K562 (cell line): ENCODE data around the gene P4HTM. TPM values are rescaled to one million over a fixed set of nuclear protein-coding genes. Genes with fewer than 3 reads are reported as not detected.

Source experiments
- ATAC-seq: fragments of 200-7000 bp; cut with Tn5 transposase; 3 replicates; pipeline ENCODE4 v1.9.1; 2020; ENCODE audit warnings: moderate library complexity
- BruUV-seq: library from RNA; stranded (reverse); fragments of 400-500 nt; replicated peaks from 2 replicates; lab custom pipeline; 2021; lab: Mats Ljungman, UMichigan
- CTCF ChIA-PET: fragments of 300-600 bp; formaldehyde crosslinking; extraction: SDS; loops from one replicate; lab custom pipeline; 2021; ENCODE audit warnings: low intra/inter-chr PET ratio; lab: Yijun Ruan, JAX
- POLR2A ChIA-PET: fragments of 300-600, 350-650 bp; sonication (Branson Sonifier 250); formaldehyde crosslinking; extraction: SDS; loops from one replicate; lab custom pipeline; 2021; ENCODE audit warnings: antibody characterized with exemption, inconsistent platforms; lab: Yijun Ruan, JAX
- DNase-seq, 4 experiments: peaks; one replicate each; pipeline versions ENCODE4 v3.0.0 to v3.0.0-alpha.2; 2011 to 2018; ENCODE audit warnings: low spot score in 3 of 4, mixed read lengths in 3 of 4; ENCODE audit errors: extremely low read depth in 1 of 4
- FAIRE-seq: peaks from 2 replicates; lab custom pipeline; 2011; peaks lifted over from hg19 to GRCh38; lab: Jason Lieb, UNC
- H2AFZ ChIP-seq: 2 replicates; pipeline ENCODE4 v1.6.0; 2011; ENCODE audit warnings: low read depth, low read length, control low read depth, inconsistent platforms
- H3K27ac ChIP-seq: fragments of 200-600 bp; 3 replicates; pipeline ENCODE4 v1.8.0; 2011; ENCODE audit warnings: low read depth, mild to moderate bottlenecking, control low read depth, inconsistent platforms, low read length, moderate library complexity, mixed read lengths; ENCODE audit errors: extremely low read depth
- H3K27me3 ChIP-seq, 2 experiments: fragments of 300-600 bp in 1 of 2; 2 replicates in 1 of 2; 3 replicates in 1 of 2; pipeline versions ENCODE4 v1.6.0 to v1.8.0; 2011; ENCODE audit warnings: inconsistent platforms in 2 of 2, low read length in 2 of 2, mild to moderate bottlenecking in 1 of 2, mixed read lengths in 1 of 2, moderate library complexity in 1 of 2; ENCODE audit not compliant: control insufficient read depth in 2 of 2, insufficient read depth in 2 of 2
- H3K36me3 ChIP-seq: fragments of 300-600 bp; 3 replicates; pipeline ENCODE4 v1.8.0; 2011; ENCODE audit warnings: mild to moderate bottlenecking, low read length, inconsistent platforms; ENCODE audit not compliant: control insufficient read depth, insufficient read depth
- H3K4me1 ChIP-seq, 2 experiments: fragments of 200-600 bp in 1 of 2; replicated peaks in 1 of 2; 2 replicates in 1 of 2; 3 replicates in 1 of 2; pipeline versions ENCODE4 v1.5.1 to v1.8.0; 2011; ENCODE audit warnings: inconsistent platforms in 2 of 2, low read length in 2 of 2, mild to moderate bottlenecking in 1 of 2, mixed read lengths in 1 of 2, moderate library complexity in 1 of 2; ENCODE audit not compliant: control insufficient read depth in 2 of 2, insufficient read depth in 2 of 2
- H3K4me2 ChIP-seq: 2 replicates; pipeline ENCODE4 v1.6.1; 2011; ENCODE audit warnings: low read length, control low read depth, inconsistent platforms, mixed read lengths; ENCODE audit not compliant: insufficient read depth
- H3K4me3 ChIP-seq: fragments of 200-600 bp; sonication (generic), shearing (Covaris generic); 2 replicates; pipeline ENCODE4 v1.5.1; 2016; ENCODE audit warnings: control low read depth, inconsistent platforms
- H3K79me2 ChIP-seq: fragments of 200-600 bp; 3 replicates; pipeline ENCODE4 v1.8.0; 2011; ENCODE audit warnings: low read length, inconsistent platforms; ENCODE audit not compliant: control insufficient read depth, insufficient read depth
- H3K9ac ChIP-seq, 2 experiments: 2 replicates each; pipeline versions ENCODE4 v1.6.0 to v1.6.1; 2011; ENCODE audit warnings: low read depth in 2 of 2, low read length in 2 of 2, control low read depth in 1 of 2, inconsistent platforms in 1 of 2, mild to moderate bottlenecking in 1 of 2, mixed read lengths in 1 of 2; ENCODE audit not compliant: insufficient read depth in 1 of 2
- H3K9me1 ChIP-seq: one replicate; pipeline ENCODE4 v1.6.0; 2011; ENCODE audit warnings: inconsistent platforms, mild to moderate bottlenecking, low read length, moderate library complexity; ENCODE audit not compliant: control insufficient read depth, insufficient read depth
- H3K9me3 ChIP-seq: replicated peaks from 2 replicates; pipeline ENCODE4 v1.5.1; 2011; ENCODE audit warnings: low read depth, low read length, inconsistent platforms; ENCODE audit not compliant: control insufficient read depth, insufficient read depth
- H4K20me1 ChIP-seq: replicated peaks from 2 replicates; pipeline ENCODE4 v1.6.1; 2011; ENCODE audit warnings: low read length, inconsistent platforms, mixed read lengths; ENCODE audit not compliant: control insufficient read depth, insufficient read depth
- C11orf30 ChIP-seq: fragments of 450-650 bp; IDR thresholded peaks from 2 replicates; pipeline ENCODE4 v1.6.1; 2016; ENCODE audit warnings: low read depth, mild to moderate bottlenecking
- ELK1 ChIP-seq: sonication (generic); formaldehyde crosslinking; IDR thresholded peaks from 2 replicates; pipeline ENCODE4 v1.8.1; 2022; ENCODE audit warnings: missing genetic modification reagents
- MAFF ChIP-seq: IDR thresholded peaks from 2 replicates; pipeline ENCODE4 v1.6.1; 2012; ENCODE audit warnings: low read length, improper control_type of control experiment
- MAFG ChIP-seq: fragments of 450-650 bp; conservative IDR thresholded peaks from 2 replicates; pipeline ENCODE4 v1.6.1; 2016; ENCODE audit warnings: missing genetic modification characterization, missing compliant biosample characterization
- MAFK ChIP-seq: IDR thresholded peaks from 2 replicates; pipeline ENCODE4 v1.6.1; 2011; ENCODE audit warnings: low read length, improper control_type of control experiment
- TSC22D4 ChIP-seq: fragments of 450-650 bp; IDR thresholded peaks from 2 replicates; pipeline ENCODE4 v1.6.1; 2016; ENCODE audit warnings: missing genetic modification characterization, missing biosample characterization, control low read depth
- ZNF316 ChIP-seq: fragments of 450-650 bp; IDR thresholded peaks from 2 replicates; pipeline ENCODE4 v1.6.1; 2016
- in situ Hi-C: fragments of 300-500 bp; cut with MboI; formaldehyde crosslinking; loops from 4 replicates; pipeline ENCODE4 v1.15.0; 2018; ENCODE audit warnings: inconsistent platforms, mixed read lengths
- intact Hi-C: fragments of 100-400 bp; cut with micrococcal nuclease; formaldehyde crosslinking; loops from 2 replicates; pipeline ENCODE4 v1.14.2; 2022
- polyA plus RNA-seq, 8 experiments: library from polyadenylated mRNA; depleted of rRNA in 4 of 8; stranded (reverse) in 5 of 8; unstranded in 3 of 8; fragments of >200 nt; fragmentation: Nextera tagmentation in 2 of 8; fragmentation: Illumina TruSeq in 1 of 8; extraction: Ambion mirVana in 2 of 8; extraction: Trizol in 1 of 8; gene quantifications; 2 replicates each; pipeline versions ENCODE4 v1.2.1 to v1.2.3, GENCODE V29; 2011 to 2014; ENCODE audit warnings: inconsistent platforms in 1 of 8, missing spikeins in 1 of 8
- total RNA-seq, 7 experiments: library from RNA; depleted of rRNA in 6 of 7; stranded (reverse); fragments of >200 nt in 6 of 7; fragmentation: Illumina TruSeq in 2 of 7; extraction: Trizol in 2 of 7; gene quantifications; 2 replicates each; pipeline versions ENCODE4 v1.2.1 to v1.2.3, GENCODE V29; 2011 to 2021; ENCODE audit warnings: low replicate concordance in 1 of 7

Gene P4HTM
- total and polyA plus RNA-seq, 9 of the 15 experiments (the other 6 are each of a cell fraction or from before 2014, with no cell fraction given), result 0.09 to 0.66 (median 0.25) TPM; not detected in 2

DNA sequence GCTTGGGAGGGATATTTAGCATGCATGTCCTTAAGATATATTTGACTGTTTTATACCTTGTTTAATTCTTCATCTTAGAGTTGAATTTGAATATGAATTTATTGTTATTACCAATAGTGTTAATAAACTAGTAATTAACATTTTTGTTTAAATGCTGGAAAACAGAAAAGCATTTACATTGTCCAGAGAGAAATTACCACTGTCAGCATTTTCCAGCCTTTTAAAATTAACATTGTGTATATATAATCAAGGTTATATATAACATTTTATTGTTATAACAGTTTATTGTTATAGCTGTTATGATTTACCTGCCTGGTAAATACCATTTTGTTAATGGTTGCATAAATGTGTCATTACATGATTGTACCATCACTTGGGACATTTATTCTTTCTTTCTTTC lies 8.0 kb upstream of the P4HTM start:
- TF ChIP-seq ZNF316 (peak; percentile 78), C11orf30 (peak; percentile 70), ELK1 (CRISPR knock-in tag) (no peak), TSC22D4 (tag) (no peak), MAFG (tag) (0 out of 2 replicates have a peak, but pooled peaks have one; percentile 17), MAFF (peak; percentile 69), MAFK (peak; percentile 72)
- no peaks in the 10 kb centered on the region for H4K20me1 ChIP-seq
- intact Hi-C loops (no loop called here), in situ Hi-C loops (no loop called here)
- H3K4me1 ChIP-seq, result no peaks in the 10 kb centered on the region
- H3K9ac ChIP-seq, result no peak overlapping the region
- peaks cover 71% of the 10 kb centered on the region; the same call in 2 of the 3 replicates for H3K36me3 ChIP-seq
- H3K79me2 ChIP-seq, result no peaks in the 10 kb centered on the region
- POLR2A ChIA-PET, result interaction anchor here (0.7 kb wide), 1 partner anchor 10 kb away, joined by 3 read pairs; no protein-coding TSS in a partner anchor
- ATAC-seq (no peak), FAIRE-seq (no peak), DNase-seq (no peak)
- no peaks in the 10 kb centered on the region for H3K9me3 ChIP-seq
- H3K27ac ChIP-seq, result no peak overlapping the region
- H3K9me1 ChIP-seq, result no peaks in the 10 kb centered on the region
- CTCF ChIA-PET, result no interaction called here
- BruUV-seq, result no TSS peak
- no peaks in the 10 kb centered on the region for H3K27me3 ChIP-seq
- no peak overlapping the region for H3K4me2 ChIP-seq
- no peak overlapping the region for H3K4me3 ChIP-seq
- H2AFZ ChIP-seq, result no peak overlapping the region
